HCT116 (cell line): ENCODE data around the gene ANKS1A. TPM values are rescaled to one million over a fixed set of nuclear protein-coding genes. Genes with fewer than 3 reads are reported as not detected.

Experiments used
- ATAC-seq: fragments of 200-7000 bp; cut with Tn5 transposase; 2 replicates; pipeline ENCODE4 v1.9.1; 2020; ENCODE audit warnings: mild to moderate bottlenecking, moderate library complexity
- BruUV-seq: library from RNA; stranded (reverse); fragments of 400-500 nt; replicated peaks from 2 replicates; lab custom pipeline; 2021; lab: Mats Ljungman, UMichigan
- CTCF ChIA-PET: fragments of 300-600 bp; sonication (Branson Sonifier 250); formaldehyde crosslinking; loops from one replicate; lab custom pipeline; 2021; ENCODE audit warnings: antibody characterized with exemption; lab: Charles Lee
- POLR2A ChIA-PET: fragments of 300-600, 350-600 bp; sonication (Branson Sonifier 250); formaldehyde crosslinking; loops from one replicate; lab custom pipeline; 2021; ENCODE audit warnings: antibody characterized with exemption; lab: Charles Lee
- RAD21 ChIA-PET, 2 experiments: fragments of 300-600 bp; sonication (Branson Sonifier 250); formaldehyde crosslinking; loops; one replicate each; lab custom pipeline; 2023; ENCODE audit warnings: low total read pairs in 2 of 2; ENCODE audit not compliant: uncharacterized antibody in 2 of 2, unreplicated experiment in 2 of 2, low non-redundant PET in 1 of 2; lab: Charles Lee
- DNase-seq: peaks from one replicate; pipeline ENCODE4 v3.0.0-alpha.2; 2010; ENCODE audit warnings: low read depth, low spot score
- H2AFZ ChIP-seq: fragments of 200-600 bp; shearing (Covaris generic), sonication (generic); 2 replicates; pipeline ENCODE4 v1.6.1; 2017; ENCODE audit warnings: low read depth, mixed run types, mixed read lengths, antibody characterized with exemption, low read length; ENCODE audit not compliant: poor library complexity, severe bottlenecking
- H3K27ac ChIP-seq: 2 replicates; pipeline ENCODE4 v1.5.1; 2012; ENCODE audit warnings: low read depth, low read length
- H3K27me3 ChIP-seq: fragments of 200-600 bp; sonication (generic); 2 replicates; pipeline ENCODE4 v1.6.1; 2016; ENCODE audit warnings: mixed run types, low read length, mixed read lengths; ENCODE audit not compliant: insufficient read depth
- H3K36me3 ChIP-seq, 2 experiments: fragments of 200-500 bp in 1 of 2; fragments of 200-600 bp in 1 of 2; sonication (Bioruptor generic) in 1 of 2; sonication (generic) in 1 of 2; 2 replicates each; pipeline versions ENCODE4 v1.5.1 to v1.6.1; 2014 to 2016; ENCODE audit warnings: low read length in 2 of 2, inconsistent platforms in 1 of 2, mixed read lengths in 1 of 2, mixed run types in 1 of 2; ENCODE audit not compliant: insufficient read depth in 2 of 2, control insufficient read depth in 1 of 2
- H3K4me1 ChIP-seq, 2 experiments: fragments of 200-600 bp in 1 of 2; sonication (generic) in 1 of 2; 2 replicates each; pipeline versions ENCODE4 v1.5.1 to v1.6.1; 2012 to 2017; ENCODE audit warnings: low read length in 2 of 2, inconsistent platforms in 1 of 2, mild to moderate bottlenecking in 1 of 2, mixed read lengths in 1 of 2, mixed run types in 1 of 2, moderate library complexity in 1 of 2; ENCODE audit not compliant: insufficient read depth in 2 of 2, control insufficient read depth in 1 of 2
- H3K4me2 ChIP-seq: fragments of 200-600 bp; sonication (generic); 2 replicates; pipeline ENCODE4 v1.6.1; 2017; ENCODE audit warnings: mixed run types, low read length, mixed read lengths
- H3K4me3 ChIP-seq, 2 experiments: fragments of 200-600 bp in 1 of 2; sonication (generic) in 1 of 2; replicated peaks in 1 of 2; 2 replicates each; pipeline ENCODE4 v1.5.1; 2011 to 2016; ENCODE audit warnings: low read length in 2 of 2, control low read depth in 1 of 2, low read depth in 1 of 2, mild to moderate bottlenecking in 1 of 2, mixed read lengths in 1 of 2, mixed run types in 1 of 2
- H3K79me2 ChIP-seq: fragments of 200-600 bp; sonication (generic); 2 replicates; pipeline ENCODE4 v1.6.1; 2017; ENCODE audit warnings: mild to moderate bottlenecking, mixed run types, low read length, moderate library complexity, mixed read lengths; ENCODE audit not compliant: insufficient read depth
- H3K9ac ChIP-seq: fragments of 200-600 bp; sonication (generic); 2 replicates; pipeline ENCODE4 v1.6.1; 2016; ENCODE audit warnings: low read length, mixed read lengths
- H3K9me2 ChIP-seq: fragments of 200-600 bp; sonication (generic), shearing (Covaris generic); 2 replicates; pipeline ENCODE4 v1.6.1; 2017; ENCODE audit warnings: mixed run types, mild to moderate bottlenecking, moderate library complexity; ENCODE audit not compliant: insufficient read depth
- H3K9me3 ChIP-seq, 2 experiments: fragments of 200-500 bp in 1 of 2; fragments of 200-600 bp in 1 of 2; sonication (Bioruptor generic) in 1 of 2; sonication (generic) in 1 of 2; 2 replicates each; pipeline ENCODE4 v1.6.1; 2014 to 2017; ENCODE audit warnings: low read length in 2 of 2, mixed read lengths in 2 of 2, inconsistent platforms in 1 of 2, low read depth in 1 of 2, mild to moderate bottlenecking in 1 of 2, mixed run types in 1 of 2, moderate library complexity in 1 of 2; ENCODE audit not compliant: control insufficient read depth in 1 of 2, insufficient read depth in 1 of 2
- H4K20me1 ChIP-seq: fragments of 200-600 bp; sonication (generic), shearing (Covaris generic); 2 replicates; pipeline ENCODE4 v1.6.1; 2017; ENCODE audit warnings: mixed run types, mild to moderate bottlenecking, moderate library complexity; ENCODE audit not compliant: insufficient read depth
- ATF3 ChIP-seq: IDR thresholded peaks from 2 replicates; pipeline ENCODE4 v1.6.1; 2012
- CBX3 ChIP-seq: IDR thresholded peaks from 2 replicates; pipeline ENCODE4 v1.6.1; 2012; ENCODE audit warnings: low read depth
- CEBPB ChIP-seq: IDR thresholded peaks from 2 replicates; pipeline ENCODE4 v1.6.1; 2012; ENCODE audit warnings: low read depth
- CTCF ChIP-seq, 3 experiments: fragments of 200-600 bp in 1 of 3; sonication (generic) in 1 of 3; IDR thresholded peaks in 2 of 3; conservative IDR thresholded peaks in 1 of 3; 2 replicates each; pipeline ENCODE4 v1.5.1; 2012 to 2017; ENCODE audit warnings: low read depth in 2 of 3, low read length in 2 of 3, antibody characterized with exemption in 1 of 3, borderline replicate concordance in 1 of 3, control low read depth in 1 of 3, mild to moderate bottlenecking in 1 of 3, mixed read lengths in 1 of 3, mixed run types in 1 of 3, moderate library complexity in 1 of 3; ENCODE audit not compliant: insufficient read depth in 1 of 3
- EGR1 ChIP-seq: IDR thresholded peaks from 2 replicates; pipeline ENCODE4 v1.6.1; 2012; ENCODE audit warnings: low read depth
- EZH2 ChIP-seq: fragments of 200-600 bp; sonication (generic); IDR thresholded peaks from 2 replicates; pipeline ENCODE4 v1.6.1; 2017; ENCODE audit warnings: antibody characterized with exemption, mixed run types
- EZH2phosphoT487 ChIP-seq: fragments of 200-600 bp; IDR thresholded peaks from 2 replicates; pipeline ENCODE4 v1.6.1; 2018; ENCODE audit warnings: antibody characterized with exemption, borderline replicate concordance
- JUND ChIP-seq: IDR thresholded peaks from 2 replicates; pipeline ENCODE4 v1.6.1; 2012
- MAX ChIP-seq: IDR thresholded peaks from 2 replicates; pipeline ENCODE4 v1.6.1; 2012
- POLR2A ChIP-seq: IDR thresholded peaks from 2 replicates; pipeline ENCODE4 v1.7.0; 2011; ENCODE audit warnings: borderline replicate concordance; ENCODE audit not compliant: insufficient read depth, insufficient read length; ENCODE audit errors: extremely low read depth
- POLR2AphosphoS5 ChIP-seq: IDR thresholded peaks from 2 replicates; pipeline ENCODE4 v1.6.1; 2011; ENCODE audit warnings: mild to moderate bottlenecking, low read depth, low read length, moderate library complexity
- SP1 ChIP-seq: IDR thresholded peaks from 2 replicates; pipeline ENCODE4 v1.6.1; 2012; ENCODE audit warnings: low read depth
- SRF ChIP-seq: IDR thresholded peaks from 2 replicates; pipeline ENCODE4 v1.6.1; 2012; ENCODE audit warnings: low read depth
- TCF7L2 ChIP-seq: IDR thresholded peaks from 2 replicates; pipeline ENCODE4 v1.7.0; 2011; ENCODE audit warnings: borderline replicate concordance, inconsistent platforms; ENCODE audit not compliant: insufficient read depth, insufficient read length; ENCODE audit errors: extremely low read depth
- YY1 ChIP-seq: IDR thresholded peaks from 2 replicates; pipeline ENCODE4 v1.6.1; 2011; ENCODE audit warnings: low read length, low read depth, moderate library complexity, mild to moderate bottlenecking; ENCODE audit not compliant: insufficient replicate concordance; ENCODE audit errors: extremely low read depth
- ZBTB33 ChIP-seq: IDR thresholded peaks from 2 replicates; pipeline ENCODE4 v1.6.1; 2011; ENCODE audit warnings: mild to moderate bottlenecking, low read length, moderate library complexity; ENCODE audit not compliant: insufficient replicate concordance; ENCODE audit errors: extremely low read depth
- ZNF274 ChIP-seq: fragments of 200-500 bp; sonication (Bioruptor generic); IDR thresholded peaks from 2 replicates; pipeline ENCODE4 v1.6.1; 2014; ENCODE audit warnings: mild to moderate bottlenecking, low read depth, low read length, inconsistent platforms
- intact Hi-C: fragments of 100-400 bp; cut with micrococcal nuclease; formaldehyde crosslinking; loops from 2 replicates; pipeline ENCODE4 v1.10.0; 2022
- total RNA-seq: library from RNA; stranded (reverse); gene quantifications from one replicate; pipeline ENCODE4 v1.2.1, GENCODE V29; 2021; ENCODE audit not compliant: unreplicated experiment

The ANKS1A gene
- total RNA-seq, 1 experiment from 2014 or later, result 20.6 TPM

- TF ChIP-seq POLR2AphosphoS5 (no peak), JUND (no peak), TCF7L2 (no peak), YY1 (no peak), SRF (no peak), MAX (no peak), CBX3 (no peak), EGR1 (no peak)
Measured at GRCh38 chr6:34928695-34929094, 39.6 kb downstream of the ANKS1A start (continued).

- POLR2A ChIA-PET, result no interaction called here
- Histone ChIP-seq H3K4me2 (no peak overlapping the region), H3K36me3 (no peaks in the 10 kb centered on the region), H3K4me3 (no peak overlapping the region), H2AFZ (no peak overlapping the region), H3K79me2 (peaks cover 9% of the 10 kb centered on the region), H3K9ac (no peak overlapping the region), H3K9me2 (no peaks in the 10 kb centered on the region), H3K9me3 (no peaks in the 10 kb centered on the region), H3K4me1 (peaks cover 0 to 10% of the 10 kb centered on the region in 2 experiments; a peak in 2 of 4 replicates), H4K20me1 (no peaks in the 10 kb centered on the region), H3K27ac (no peak overlapping the region), H3K27me3 (no peaks in the 10 kb centered on the region)
- CTCF ChIA-PET, result no interaction called here
- no peak for DNase-seq
- intact Hi-C loops, result no loop called here
- ATAC-seq, result no peak
- RAD21 ChIA-PET, result no interaction called here
- BruUV-seq, result no TSS peak
- TF ChIP-seq MAX (no peak), EZH2 (no peak), TCF7L2 (no peak), CTCF (IDR thresholded peaks at IDR 0.05 in 2 of 3, conservative IDR thresholded peaks at IDR 0.05 in 1 of 3; ENCODE audit: borderline replicate concordance in 1 of 3, insufficient read depth in 1 of 3, low read depth in 2 of 3, low read length in 2 of 3) (no peak), POLR2AphosphoS5 (no peak), YY1 (no peak), ZBTB33 (no peak), CEBPB (no peak), ATF3 (no peak), POLR2A (no peak), EZH2phosphoT487 (no peak), ZNF274 (no peak), JUND (no peak), SP1 (no peak)
Measured at GRCh38 chr6:34929241-34929978, 40.4 kb downstream of the ANKS1A start.
